GM23338 (cell line): ENCODE measurements around the gene CRK. TPM values are rescaled to one million over a fixed set of nuclear protein-coding genes. Genes with fewer than 3 reads are reported as not detected.

Experiments used
- ATAC-seq: fragments of 200-7000 bp; cut with Tn5 transposase; 3 replicates; pipeline ENCODE4 v1.9.1; 2020
- DNase-seq: peaks from one replicate; pipeline ENCODE4 v3.0.0-alpha.2; 2015; ENCODE audit warnings: low spot score
- H2AFZ ChIP-seq: fragments of 200-600 bp; sonication (generic); 2 replicates; pipeline ENCODE4 v1.8.0; 2016; ENCODE audit warnings: antibody characterized with exemption, mild to moderate bottlenecking, moderate library complexity
- H3F3A ChIP-seq: fragments of 200-600 bp; sonication (generic); replicated peaks from 2 replicates; pipeline ENCODE4 v1.8.0; 2017; ENCODE audit warnings: antibody characterized with exemption, mixed run types, low read depth
- H3K27ac ChIP-seq: fragments of 200-600 bp; sonication (generic); 2 replicates; pipeline ENCODE4 v1.6.1; 2016; ENCODE audit warnings: low read depth
- H3K27me3 ChIP-seq: fragments of 200-600 bp; sonication (generic); 2 replicates; pipeline ENCODE4 v1.8.0; 2016; ENCODE audit warnings: mild to moderate bottlenecking, mixed run types, moderate library complexity; ENCODE audit not compliant: insufficient read depth
- H3K36me3 ChIP-seq: fragments of 200-600 bp; sonication (generic); 2 replicates; pipeline ENCODE4 v1.8.0; 2016; ENCODE audit warnings: mild to moderate bottlenecking; ENCODE audit not compliant: insufficient read depth
- H3K4me1 ChIP-seq: fragments of 200-600 bp; sonication (generic); 2 replicates; pipeline ENCODE4 v1.8.0; 2016; ENCODE audit warnings: mild to moderate bottlenecking, moderate library complexity; ENCODE audit not compliant: insufficient read depth
- H3K4me2 ChIP-seq: fragments of 200-600 bp; sonication (generic); 2 replicates; pipeline ENCODE4 v1.7.1; 2017; ENCODE audit warnings: mixed run types
- H3K4me3 ChIP-seq: fragments of 200-600 bp; sonication (generic); 2 replicates; pipeline ENCODE4 v1.6.1; 2016; ENCODE audit warnings: mixed run types
- H3K79me2 ChIP-seq: fragments of 200-600 bp; sonication (generic); replicated peaks from 2 replicates; pipeline ENCODE4 v1.8.0; 2017; ENCODE audit warnings: mild to moderate bottlenecking; ENCODE audit not compliant: insufficient read depth
- H3K9me2 ChIP-seq: fragments of 200-600 bp; sonication (generic); 2 replicates; pipeline ENCODE4 v1.8.0; 2017; ENCODE audit not compliant: insufficient read depth
- H4K20me1 ChIP-seq: fragments of 200-600 bp; sonication (generic); replicated peaks from 2 replicates; pipeline ENCODE4 v1.8.0; 2017; ENCODE audit warnings: mild to moderate bottlenecking; ENCODE audit not compliant: insufficient read depth
- H3K27ac Mint-ChIP-seq: 2 replicates; pipeline ENCODE4 v1.8.0; 2020; ENCODE audit warnings: inconsistent platforms, mild to moderate bottlenecking, moderate library complexity, mixed read lengths
- H3K27me3 Mint-ChIP-seq: 3 replicates; pipeline ENCODE4 v1.8.0; 2022; ENCODE audit warnings: low read depth, mild to moderate bottlenecking, moderate library complexity, mixed read lengths, inconsistent platforms; ENCODE audit not compliant: insufficient read depth, poor library complexity
- H3K36me3 Mint-ChIP-seq: 3 replicates; pipeline ENCODE4 v1.8.0; 2021; ENCODE audit warnings: low read depth, mild to moderate bottlenecking, inconsistent platforms, moderate library complexity, mixed read lengths
- H3K4me1 Mint-ChIP-seq: 3 replicates; pipeline ENCODE4 v1.8.0; 2020; ENCODE audit warnings: mild to moderate bottlenecking, inconsistent platforms, mixed read lengths
- H3K4me3 Mint-ChIP-seq: 3 replicates; pipeline ENCODE4 v1.8.0; 2021; ENCODE audit warnings: moderate library complexity, mild to moderate bottlenecking, inconsistent platforms, mixed read lengths
- H3K9me3 Mint-ChIP-seq: 3 replicates; pipeline ENCODE4 v1.8.0; 2020; ENCODE audit warnings: moderate library complexity, mild to moderate bottlenecking, inconsistent platforms, mixed read lengths
- EZH2 ChIP-seq: fragments of 200-600 bp; sonication (generic); IDR thresholded peaks from one replicate; pipeline ENCODE4 v1.8.0; 2017; ENCODE audit warnings: antibody characterized with exemption, mild to moderate bottlenecking, low read depth; ENCODE audit not compliant: unreplicated experiment
- EZH2phosphoT487 ChIP-seq: fragments of 200-600 bp; sonication (generic); IDR thresholded peaks from one replicate; pipeline ENCODE4 v1.8.1; 2018; ENCODE audit warnings: antibody characterized with exemption; ENCODE audit not compliant: unreplicated experiment
- POLR2AphosphoS5 ChIP-seq: IDR thresholded peaks from 2 replicates; pipeline ENCODE4 v1.6.1; 2016; ENCODE audit warnings: antibody characterized with exemption, low read depth
- ZNF114 ChIP-seq: fragments of 250-450 bp; sonication (Bioruptor Pico); IDR thresholded peaks from 2 replicates; pipeline ENCODE4 v1.5.0; 2020; ENCODE audit warnings: mild to moderate bottlenecking, moderate library complexity
- ZNF331 ChIP-seq: fragments of 250-450 bp; sonication (Bioruptor Pico); IDR thresholded peaks from 2 replicates; pipeline ENCODE4 v1.5.0; 2020; ENCODE audit warnings: low read depth, mild to moderate bottlenecking, moderate library complexity
- polyA plus RNA-seq: library from polyadenylated mRNA; unstranded; fragments of >200 nt; fragmentation: Nextera tagmentation; extraction: Ambion mirVana; gene quantifications from 2 replicates; pipeline ENCODE4 v1.2.1, GENCODE V29; 2016
- total RNA-seq: library from RNA; depleted of rRNA; stranded (reverse); fragments of >200 nt; shearing (Covaris generic); gene quantifications from 2 replicates; pipeline ENCODE4 v1.2.3, GENCODE V29; 2014
- TF ChIP-seq, protein P1 (sequence below): IDR thresholded peaks from 2 replicates; pipeline ENCODE4 v1.6.1; 2016; ENCODE audit warnings: antibody characterized with exemption
- TF ChIP-seq, protein P2 (sequence below): fragments of 250-450 bp; sonication (Bioruptor Pico); IDR thresholded peaks from 2 replicates; pipeline ENCODE4 v1.5.0; 2020; ENCODE audit warnings: mild to moderate bottlenecking, moderate library complexity
- TF ChIP-seq, protein P3 (sequence below): IDR thresholded peaks from one replicate; pipeline ENCODE4 v1.6.1; 2018; ENCODE audit warnings: antibody characterized with exemption; ENCODE audit not compliant: unreplicated experiment

The CRK gene
- total and polyA plus RNA-seq, 2 experiments from 2014 or later, result 32.6 to 59.8 TPM

DNA sequence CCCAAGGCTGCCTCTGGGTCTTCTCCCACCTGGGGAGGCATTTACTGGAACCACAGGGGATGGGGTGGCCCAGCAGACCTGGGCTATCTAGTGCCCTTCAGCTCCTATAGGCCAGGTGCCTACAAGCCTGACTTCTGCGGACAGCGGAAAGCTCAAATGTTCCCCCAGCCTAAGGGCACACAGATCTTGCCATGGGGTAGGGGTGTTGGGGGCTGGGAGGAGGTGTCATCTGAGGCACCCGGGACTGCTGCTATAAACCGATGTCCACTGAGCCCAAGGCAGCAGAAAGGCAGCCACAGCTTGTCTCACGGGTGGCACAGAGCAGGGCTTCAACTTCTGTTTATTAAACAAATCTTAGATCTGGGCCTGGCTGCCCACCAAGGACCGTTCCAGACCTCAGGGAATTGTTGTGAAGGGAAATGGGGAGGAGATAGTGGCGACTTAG lies 32.8 kb upstream of the CRK start:
- Histone ChIP-seq H4K20me1 (no peaks in the 10 kb centered on the region; the same call in 1 of the 2 replicates), H3K4me3 (peak overlapping the region; percentile 65), H3K36me3 (no peaks in the 10 kb centered on the region), H3K27ac (no peak overlapping the region), H3K79me2 (peaks cover 8% of the 10 kb centered on the region; the same call in 1 of the 2 replicates), H3K4me2 (peak overlapping the region; percentile 85), H3K9me2 (no peaks in the 10 kb centered on the region), H3K4me1 (peaks cover 15% of the 10 kb centered on the region), H2AFZ (no peak overlapping the region), H3F3A (peaks cover 36% of the 10 kb centered on the region), H3K27me3 (peaks cover 46% of the 10 kb centered on the region)
- no peak for DNase-seq
- peak overlapping the region; percentile 73 for H3K4me3 Mint-ChIP-seq
- no peak overlapping the region for H3K27ac Mint-ChIP-seq
- no peak for ATAC-seq
- H3K9me3 Mint-ChIP-seq, result no peaks in the 10 kb centered on the region; the same call in 2 of the 3 replicates
- H3K36me3 Mint-ChIP-seq, result 0 out of 3 replicates have a peak, but pooled peaks cover 2% of the 10 kb centered on the region
- peaks cover 45% of the 10 kb centered on the region for H3K27me3 Mint-ChIP-seq
- TF ChIP-seq ZNF114 (CRISPR knock-in tag), result no peak
- TF ChIP-seq, protein P1, sequence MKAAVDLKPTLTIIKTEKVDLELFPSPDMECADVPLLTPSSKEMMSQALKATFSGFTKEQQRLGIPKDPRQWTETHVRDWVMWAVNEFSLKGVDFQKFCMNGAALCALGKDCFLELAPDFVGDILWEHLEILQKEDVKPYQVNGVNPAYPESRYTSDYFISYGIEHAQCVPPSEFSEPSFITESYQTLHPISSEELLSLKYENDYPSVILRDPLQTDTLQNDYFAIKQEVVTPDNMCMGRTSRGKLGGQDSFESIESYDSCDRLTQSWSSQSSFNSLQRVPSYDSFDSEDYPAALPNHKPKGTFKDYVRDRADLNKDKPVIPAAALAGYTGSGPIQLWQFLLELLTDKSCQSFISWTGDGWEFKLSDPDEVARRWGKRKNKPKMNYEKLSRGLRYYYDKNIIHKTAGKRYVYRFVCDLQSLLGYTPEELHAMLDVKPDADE, result no peak
- no peak for TF ChIP-seq POLR2AphosphoS5
- peaks cover 36% of the 10 kb centered on the region for H3K4me1 Mint-ChIP-seq

- Mint-ChIP-seq H3K27ac (no peak overlapping the region), H3K36me3 (peaks cover 8% of the 10 kb centered on the region; the same call in 1 of the 3 replicates), H3K4me3 (peak overlapping the region; percentile 78), H3K4me1 (peaks cover 34% of the 10 kb centered on the region), H3K27me3 (peaks cover 50% of the 10 kb centered on the region), H3K9me3 (no peaks in the 10 kb centered on the region; the same call in 2 of the 3 replicates)
- no peaks in the 10 kb centered on the region for H3K9me2 ChIP-seq
- peak overlapping the region; percentile 78; the same call in 1 of the 2 replicates for H2AFZ ChIP-seq
- H3K36me3 ChIP-seq, result no peaks in the 10 kb centered on the region
- H3K4me1 ChIP-seq, result peaks cover 19% of the 10 kb centered on the region
- DNase-seq (peak; percentile 90), ATAC-seq (peak; percentile 8)
- H3K27me3 ChIP-seq, result peaks cover 46% of the 10 kb centered on the region
- peaks cover 8% of the 10 kb centered on the region; the same call in 1 of the 2 replicates for H3K79me2 ChIP-seq
- H3K27ac ChIP-seq, result no peak overlapping the region
- no peaks in the 10 kb centered on the region; the same call in 1 of the 2 replicates for H4K20me1 ChIP-seq
- peak overlapping the region; percentile 65 for H3K4me3 ChIP-seq
- H3K4me2 ChIP-seq, result peak overlapping the region; percentile 85
- peaks cover 36% of the 10 kb centered on the region for H3F3A ChIP-seq
- TF ChIP-seq, protein P2, sequence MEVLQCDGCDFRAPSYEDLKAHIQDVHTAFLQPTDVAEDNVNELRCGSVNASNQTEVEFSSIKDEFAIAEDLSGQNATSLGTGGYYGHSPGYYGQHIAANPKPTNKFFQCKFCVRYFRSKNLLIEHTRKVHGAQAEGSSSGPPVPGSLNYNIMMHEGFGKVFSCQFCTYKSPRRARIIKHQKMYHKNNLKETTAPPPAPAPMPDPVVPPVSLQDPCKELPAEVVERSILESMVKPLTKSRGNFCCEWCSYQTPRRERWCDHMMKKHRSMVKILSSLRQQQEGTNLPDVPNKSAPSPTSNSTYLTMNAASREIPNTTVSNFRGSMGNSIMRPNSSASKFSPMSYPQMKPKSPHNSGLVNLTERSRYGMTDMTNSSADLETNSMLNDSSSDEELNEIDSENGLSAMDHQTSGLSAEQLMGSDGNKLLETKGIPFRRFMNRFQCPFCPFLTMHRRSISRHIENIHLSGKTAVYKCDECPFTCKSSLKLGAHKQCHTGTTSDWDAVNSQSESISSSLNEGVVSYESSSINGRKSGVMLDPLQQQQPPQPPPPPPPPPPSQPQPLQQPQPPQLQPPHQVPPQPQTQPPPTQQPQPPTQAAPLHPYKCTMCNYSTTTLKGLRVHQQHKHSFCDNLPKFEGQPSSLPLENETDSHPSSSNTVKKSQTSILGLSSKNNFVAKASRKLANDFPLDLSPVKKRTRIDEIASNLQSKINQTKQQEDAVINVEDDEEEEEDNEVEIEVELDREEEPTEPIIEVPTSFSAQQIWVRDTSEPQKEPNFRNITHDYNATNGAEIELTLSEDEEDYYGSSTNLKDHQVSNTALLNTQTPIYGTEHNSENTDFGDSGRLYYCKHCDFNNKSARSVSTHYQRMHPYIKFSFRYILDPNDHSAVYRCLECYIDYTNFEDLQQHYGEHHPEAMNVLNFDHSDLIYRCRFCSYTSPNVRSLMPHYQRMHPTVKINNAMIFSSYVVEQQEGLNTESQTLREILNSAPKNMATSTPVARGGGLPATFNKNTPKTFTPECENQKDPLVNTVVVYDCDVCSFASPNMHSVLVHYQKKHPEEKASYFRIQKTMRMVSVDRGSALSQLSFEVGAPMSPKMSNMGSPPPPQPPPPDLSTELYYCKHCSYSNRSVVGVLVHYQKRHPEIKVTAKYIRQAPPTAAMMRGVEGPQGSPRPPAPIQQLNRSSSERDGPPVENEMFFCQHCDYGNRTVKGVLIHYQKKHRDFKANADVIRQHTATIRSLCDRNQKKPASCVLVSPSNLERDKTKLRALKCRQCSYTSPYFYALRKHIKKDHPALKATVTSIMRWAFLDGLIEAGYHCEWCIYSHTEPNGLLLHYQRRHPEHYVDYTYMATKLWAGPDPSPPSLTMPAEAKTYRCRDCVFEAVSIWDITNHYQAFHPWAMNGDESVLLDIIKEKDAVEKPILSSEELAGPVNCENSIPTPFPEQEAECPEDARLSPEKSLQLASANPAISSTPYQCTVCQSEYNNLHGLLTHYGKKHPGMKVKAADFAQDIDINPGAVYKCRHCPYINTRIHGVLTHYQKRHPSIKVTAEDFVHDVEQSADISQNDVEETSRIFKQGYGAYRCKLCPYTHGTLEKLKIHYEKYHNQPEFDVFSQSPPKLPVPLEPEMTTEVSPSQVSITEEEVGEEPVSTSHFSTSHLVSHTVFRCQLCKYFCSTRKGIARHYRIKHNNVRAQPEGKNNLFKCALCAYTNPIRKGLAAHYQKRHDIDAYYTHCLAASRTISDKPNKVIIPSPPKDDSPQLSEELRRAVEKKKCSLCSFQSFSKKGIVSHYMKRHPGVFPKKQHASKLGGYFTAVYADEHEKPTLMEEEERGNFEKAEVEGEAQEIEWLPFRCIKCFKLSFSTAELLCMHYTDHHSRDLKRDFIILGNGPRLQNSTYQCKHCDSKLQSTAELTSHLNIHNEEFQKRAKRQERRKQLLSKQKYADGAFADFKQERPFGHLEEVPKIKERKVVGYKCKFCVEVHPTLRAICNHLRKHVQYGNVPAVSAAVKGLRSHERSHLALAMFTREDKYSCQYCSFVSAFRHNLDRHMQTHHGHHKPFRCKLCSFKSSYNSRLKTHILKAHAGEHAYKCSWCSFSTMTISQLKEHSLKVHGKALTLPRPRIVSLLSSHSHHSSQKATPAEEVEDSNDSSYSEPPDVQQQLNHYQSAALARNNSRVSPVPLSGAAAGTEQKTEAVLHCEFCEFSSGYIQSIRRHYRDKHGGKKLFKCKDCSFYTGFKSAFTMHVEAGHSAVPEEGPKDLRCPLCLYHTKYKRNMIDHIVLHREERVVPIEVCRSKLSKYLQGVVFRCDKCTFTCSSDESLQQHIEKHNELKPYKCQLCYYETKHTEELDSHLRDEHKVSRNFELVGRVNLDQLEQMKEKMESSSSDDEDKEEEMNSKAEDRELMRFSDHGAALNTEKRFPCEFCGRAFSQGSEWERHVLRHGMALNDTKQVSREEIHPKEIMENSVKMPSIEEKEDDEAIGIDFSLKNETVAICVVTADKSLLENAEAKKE (CRISPR knock-in tag), result no peak
- TF ChIP-seq ZNF331 (CRISPR knock-in tag), result no peak
- no peak for TF ChIP-seq EZH2
- peak; percentile 30; the same call in 1 of the 2 replicates for TF ChIP-seq POLR2AphosphoS5
- no peak for TF ChIP-seq ZNF114 (CRISPR knock-in tag)
- TF ChIP-seq, protein P3, sequence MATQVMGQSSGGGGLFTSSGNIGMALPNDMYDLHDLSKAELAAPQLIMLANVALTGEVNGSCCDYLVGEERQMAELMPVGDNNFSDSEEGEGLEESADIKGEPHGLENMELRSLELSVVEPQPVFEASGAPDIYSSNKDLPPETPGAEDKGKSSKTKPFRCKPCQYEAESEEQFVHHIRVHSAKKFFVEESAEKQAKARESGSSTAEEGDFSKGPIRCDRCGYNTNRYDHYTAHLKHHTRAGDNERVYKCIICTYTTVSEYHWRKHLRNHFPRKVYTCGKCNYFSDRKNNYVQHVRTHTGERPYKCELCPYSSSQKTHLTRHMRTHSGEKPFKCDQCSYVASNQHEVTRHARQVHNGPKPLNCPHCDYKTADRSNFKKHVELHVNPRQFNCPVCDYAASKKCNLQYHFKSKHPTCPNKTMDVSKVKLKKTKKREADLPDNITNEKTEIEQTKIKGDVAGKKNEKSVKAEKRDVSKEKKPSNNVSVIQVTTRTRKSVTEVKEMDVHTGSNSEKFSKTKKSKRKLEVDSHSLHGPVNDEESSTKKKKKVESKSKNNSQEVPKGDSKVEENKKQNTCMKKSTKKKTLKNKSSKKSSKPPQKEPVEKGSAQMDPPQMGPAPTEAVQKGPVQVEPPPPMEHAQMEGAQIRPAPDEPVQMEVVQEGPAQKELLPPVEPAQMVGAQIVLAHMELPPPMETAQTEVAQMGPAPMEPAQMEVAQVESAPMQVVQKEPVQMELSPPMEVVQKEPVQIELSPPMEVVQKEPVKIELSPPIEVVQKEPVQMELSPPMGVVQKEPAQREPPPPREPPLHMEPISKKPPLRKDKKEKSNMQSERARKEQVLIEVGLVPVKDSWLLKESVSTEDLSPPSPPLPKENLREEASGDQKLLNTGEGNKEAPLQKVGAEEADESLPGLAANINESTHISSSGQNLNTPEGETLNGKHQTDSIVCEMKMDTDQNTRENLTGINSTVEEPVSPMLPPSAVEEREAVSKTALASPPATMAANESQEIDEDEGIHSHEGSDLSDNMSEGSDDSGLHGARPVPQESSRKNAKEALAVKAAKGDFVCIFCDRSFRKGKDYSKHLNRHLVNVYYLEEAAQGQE, result no peak
- TF ChIP-seq EZH2phosphoT487, result no peak
Measured at GRCh38 chr17:1487939-1488825, 32.1 kb upstream of the CRK start.
